GM18505 (cell line): ENCODE measurements around the gene PAX1.

Experiments used
- ATAC-seq: cut with Tn5 transposase; IDR thresholded peaks from one replicate; pipeline ENCODE4 v1.9.1; 2021; ENCODE audit not compliant: unreplicated experiment
- POLR2A ChIP-seq: IDR thresholded peaks from 4 replicates; pipeline ENCODE4 v1.6.1; 2011; ENCODE audit warnings: borderline replicate concordance; ENCODE audit not compliant: insufficient read depth, insufficient read length; ENCODE audit errors: extremely low read depth

Gene PAX1

DNA sequence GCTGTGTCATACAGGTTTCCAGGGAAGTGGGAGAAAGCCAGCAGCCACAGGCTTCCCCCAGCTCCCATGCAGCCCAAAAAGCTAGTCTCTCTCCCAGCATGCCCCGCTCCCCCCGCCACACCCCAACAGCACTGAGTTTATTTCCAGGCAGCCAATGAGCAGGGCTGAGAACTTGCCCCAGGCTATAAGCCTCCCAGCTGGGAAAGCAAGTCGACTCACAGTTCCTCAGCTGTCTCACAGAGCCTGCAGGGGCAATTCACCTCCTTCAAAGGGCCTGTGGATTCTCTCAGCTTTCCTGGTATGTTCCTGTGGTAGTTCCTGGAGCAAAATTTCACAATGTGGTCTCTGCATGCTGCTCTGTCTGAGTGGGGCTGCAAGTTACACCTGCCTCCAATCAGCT lies 34.2 kb downstream of the PAX1 start:
- ATAC-seq: no peak
- TF ChIP-seq POLR2A: no peak

DNA sequence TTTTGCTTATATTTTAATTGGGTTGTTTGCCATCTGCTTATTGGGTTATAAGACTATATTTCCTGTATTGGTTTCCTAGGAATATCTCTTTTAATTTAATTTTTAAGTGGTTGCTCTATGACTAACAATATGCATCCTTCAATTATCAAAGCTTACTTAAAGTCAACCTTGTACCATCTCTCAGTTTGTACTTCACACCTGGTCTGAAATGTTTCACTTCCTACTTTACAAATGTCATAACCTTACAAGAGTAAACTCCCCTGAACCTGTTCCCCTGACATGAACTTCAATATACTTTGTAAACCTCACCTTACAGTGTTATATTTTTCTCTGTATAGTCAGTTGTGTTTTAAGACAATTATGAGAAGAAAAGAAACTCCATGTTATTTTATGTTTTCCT lies 35.8 kb downstream of the PAX1 start:
- no peak for TF ChIP-seq POLR2A
- no peak for ATAC-seq

DNA sequence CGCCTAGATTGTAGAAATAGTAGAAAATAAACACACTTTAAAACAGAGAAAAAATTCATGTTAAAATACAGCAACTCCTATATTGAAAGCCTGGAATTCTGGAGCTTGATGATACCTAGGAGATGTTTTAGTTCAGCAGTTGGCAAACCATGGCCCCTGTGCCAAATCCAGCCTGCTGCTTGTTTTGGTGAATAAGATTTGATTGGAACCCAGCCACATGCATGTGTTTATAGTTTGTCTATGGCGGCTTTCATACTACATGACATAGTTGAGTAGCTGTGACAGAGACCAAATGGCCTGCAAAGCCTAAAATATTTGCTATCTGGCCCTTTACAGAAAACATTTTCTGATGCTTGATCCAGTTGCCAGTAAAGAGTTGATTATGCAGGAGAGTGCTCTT lies 57.2 kb downstream of the PAX1 start:
- TF ChIP-seq POLR2A: no peak
- ATAC-seq: no peak

DNA sequence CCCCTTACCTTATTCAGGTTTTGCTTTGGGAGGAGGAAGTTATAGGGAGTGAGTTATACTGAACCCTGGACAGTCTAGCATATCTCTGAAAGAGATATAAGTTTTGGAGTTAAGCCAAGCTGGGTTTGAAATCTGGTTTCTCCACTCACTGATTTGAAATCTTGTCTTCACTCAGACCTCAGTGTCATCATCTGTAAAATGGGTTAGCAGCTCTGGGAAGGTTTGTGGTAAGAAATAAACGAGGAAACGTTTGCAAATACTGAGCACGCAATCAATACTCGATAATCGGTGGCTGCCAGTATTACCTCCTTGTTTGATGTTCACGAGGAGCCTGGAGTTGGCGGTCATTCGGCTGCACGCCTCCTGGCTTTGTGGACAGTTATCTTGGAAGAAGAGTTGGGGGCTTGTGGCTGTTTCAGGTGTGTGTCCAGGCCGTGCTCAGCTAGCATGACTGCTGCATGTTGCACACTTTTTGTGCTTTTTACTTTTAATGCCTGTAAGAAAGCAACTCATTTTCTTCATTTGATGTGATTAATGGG lies 61.8 kb downstream of the PAX1 start:
- no peak for TF ChIP-seq POLR2A
- ATAC-seq: no peak

DNA sequence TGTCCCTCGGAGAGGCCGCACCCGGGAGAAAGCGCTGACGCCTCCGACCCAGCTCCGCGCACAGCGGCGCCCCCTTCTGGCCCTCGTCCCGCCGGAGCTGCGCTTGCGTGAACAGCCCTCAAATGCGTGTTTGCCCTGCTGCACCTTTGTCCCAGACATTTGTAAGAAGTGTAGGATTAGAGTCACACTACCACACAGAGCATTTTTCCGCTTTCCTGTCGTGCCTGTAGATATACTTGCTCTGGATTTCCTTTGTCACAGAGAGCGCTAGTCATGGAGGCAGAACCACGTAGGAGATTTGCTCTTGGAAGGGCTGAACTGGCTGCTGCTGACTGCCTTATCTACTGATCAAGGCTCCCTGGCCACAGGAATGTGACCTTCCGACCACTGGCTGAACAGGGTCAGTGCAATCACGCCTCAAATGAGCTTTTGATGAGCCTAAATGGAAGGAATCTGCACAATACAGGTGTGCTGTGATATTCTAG lies 62.3 kb downstream of the PAX1 start:
- TF ChIP-seq POLR2A: no peak
- no peak for ATAC-seq
